ENCODE results near the gene MAP2K5. TPM values are rescaled to one million over a fixed set of nuclear protein-coding genes. Genes with fewer than 3 reads are reported as not detected.

Gene MAP2K5
- total and polyA plus RNA-seq, 9 of the 15 experiments (the other 6 are each of a cell fraction or from before 2014, with no cell fraction given), result 0.41 to 16.5 (median 7.5) TPM

GRCh38 chr15:67708500-67708899 is 166.0 kb downstream of the MAP2K5 start:
- H3K36me3 ChIP-seq (ENCODE audit: control insufficient read depth, insufficient read depth, low read length), result no peaks in the 10 kb centered on the region
- ChIA-PET CTCF (ENCODE audit: low intra/inter-chr PET ratio) (no interaction called here), POLR2A (no interaction called here)
- in situ Hi-C loops (cut with MboI) (no loop called here), intact Hi-C loops (cut with micrococcal nuclease) (no loop called here)
- 34% methylated on average over 4 of the region's 4 CpGs for WGBS (ENCODE audit: insufficient coverage, low coverage, missing lambda C conversion rate)
- H2AFZ ChIP-seq (ENCODE audit: low read depth, low read length), result no peak overlapping the region
- H3K4me1 ChIP-seq (replicated peaks in 1 of 2; ENCODE audit: control insufficient read depth in 2 of 2, insufficient read depth in 2 of 2, low read length in 2 of 2), result no peaks in the 10 kb centered on the region
- H3K9me1 ChIP-seq (ENCODE audit: control insufficient read depth, insufficient read depth, low read length), result no peaks in the 10 kb centered on the region
- H4K20me1 ChIP-seq (replicated peaks; ENCODE audit: control insufficient read depth, insufficient read depth, low read length), result no peaks in the 10 kb centered on the region
- no peaks in the 10 kb centered on the region for H3K79me2 ChIP-seq (ENCODE audit: control insufficient read depth, insufficient read depth, low read length)
- no peak for ATAC-seq
- H3K27ac ChIP-seq (ENCODE audit: extremely low read depth, low read depth, low read length), result no peak overlapping the region
- no peaks in the 10 kb centered on the region for H3K27me3 ChIP-seq (ENCODE audit: control insufficient read depth in 2 of 2, insufficient read depth in 2 of 2, low read length in 2 of 2)
- H3K9me3 ChIP-seq (replicated peaks; ENCODE audit: control insufficient read depth, insufficient read depth, low read depth, low read length), result no peaks in the 10 kb centered on the region
- DNase-seq (ENCODE audit: extremely low read depth in 1 of 4, low spot score in 3 of 4), result no peak
- no peak overlapping the region for H3K4me2 ChIP-seq (ENCODE audit: insufficient read depth, low read length)
- no peak overlapping the region for H3K9ac ChIP-seq (ENCODE audit: insufficient read depth in 1 of 2, low read depth in 2 of 2, low read length in 2 of 2)
- no peak for FAIRE-seq
- no TSS peak for BruUV-seq (replicated peaks)
- H3K4me3 ChIP-seq, result no peak overlapping the region
- TF ChIP-seq NELFE (IDR thresholded peaks at IDR 0.05; ENCODE audit: insufficient read depth, insufficient read length) (no peak), GATA2 (CRISPR knock-in tag; IDR thresholded peaks at IDR 0.05) (no peak), TFE3 (CRISPR knock-in tag; IDR thresholded peaks at IDR 0.05) (no peak), POLR2AphosphoS5 (IDR thresholded peaks at IDR 0.05; ENCODE audit: control insufficient read depth, insufficient read depth, low read depth, low read length) (no peak), TGIF2 (CRISPR knock-in tag; IDR thresholded peaks at IDR 0.05) (no peak), ZNF780A (CRISPR knock-in tag; IDR thresholded peaks at IDR 0.05) (no peak), KDM2B (CRISPR knock-in tag; IDR thresholded peaks at IDR 0.05) (no peak), RCOR1 (IDR thresholded peaks at IDR 0.05; ENCODE audit: borderline replicate concordance in 1 of 2, low read depth in 2 of 2, low read length in 2 of 2) (no peak), TAF1 (IDR thresholded peaks at IDR 0.05; ENCODE audit: control insufficient read depth, extremely low read depth, insufficient read depth, low read length, severe bottlenecking) (no peak), ZNF639 (CRISPR knock-in tag; conservative IDR thresholded peaks at IDR 0.05 in 1 of 2, IDR thresholded peaks at IDR 0.05 in 1 of 2) (no peak), SMARCE1 (IDR thresholded peaks at IDR 0.05) (no peak), SMC3 (conservative IDR thresholded peaks at IDR 0.05; ENCODE audit: insufficient read depth, low read depth, low read length) (no peak), XRCC3 (IDR thresholded peaks at IDR 0.05) (no peak), PCBP2 (IDR thresholded peaks at IDR 0.05; ENCODE audit: low read depth, low read length, poor library complexity, severe bottlenecking) (no peak)
